ENCODE results near the gene SYNPR. TPM values are rescaled to one million over a fixed set of nuclear protein-coding genes. Genes with fewer than 3 reads are reported as not detected.
A peak's percentile ranks its signal among the peaks of the same experiment; 100 is the strongest.
"Not testable (repeated sequence)": the region's sequence is repeated elsewhere in the genome, so short reads cannot be mapped to it uniquely, and the experiment has no call there.

Gene SYNPR
- total RNA-seq, 1 donor from 2014 or later: not detected

DNA sequence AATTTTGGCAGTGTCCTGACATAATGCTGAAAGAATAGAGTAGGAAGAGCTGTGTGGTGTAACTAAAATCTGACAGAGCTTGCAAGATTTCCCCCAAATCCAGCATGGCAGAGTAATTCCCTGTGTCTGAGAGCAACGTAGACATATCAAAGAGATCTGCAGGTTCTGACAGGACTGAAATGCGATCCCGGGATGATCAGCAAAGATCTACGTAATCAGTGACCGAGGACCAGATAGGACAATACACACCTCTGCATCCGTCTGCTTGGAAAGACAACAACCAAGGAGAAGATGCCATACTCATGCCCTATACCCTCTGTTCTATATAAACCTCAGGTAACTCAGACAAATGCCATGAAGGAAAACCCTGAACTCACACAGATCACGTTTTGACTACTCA lies 26.6 kb upstream of the SYNPR start:
- no peak for DNase-seq (ENCODE audit: low read depth, low spot score)
- Mint-ChIP-seq H3K27ac (ENCODE audit: unreplicated experiment) (no peak overlapping the region), H3K4me3 (no peak overlapping the region), H3K27me3 (ENCODE audit: low read depth) (peaks cover 6% of the 10 kb centered on the region), H3K9me3 (no peaks in the 10 kb centered on the region), H3K36me3 (ENCODE audit: low read depth) (no peaks in the 10 kb centered on the region), H3K4me1 (no peaks in the 10 kb centered on the region)
- TF ChIP-seq, protein P1, sequence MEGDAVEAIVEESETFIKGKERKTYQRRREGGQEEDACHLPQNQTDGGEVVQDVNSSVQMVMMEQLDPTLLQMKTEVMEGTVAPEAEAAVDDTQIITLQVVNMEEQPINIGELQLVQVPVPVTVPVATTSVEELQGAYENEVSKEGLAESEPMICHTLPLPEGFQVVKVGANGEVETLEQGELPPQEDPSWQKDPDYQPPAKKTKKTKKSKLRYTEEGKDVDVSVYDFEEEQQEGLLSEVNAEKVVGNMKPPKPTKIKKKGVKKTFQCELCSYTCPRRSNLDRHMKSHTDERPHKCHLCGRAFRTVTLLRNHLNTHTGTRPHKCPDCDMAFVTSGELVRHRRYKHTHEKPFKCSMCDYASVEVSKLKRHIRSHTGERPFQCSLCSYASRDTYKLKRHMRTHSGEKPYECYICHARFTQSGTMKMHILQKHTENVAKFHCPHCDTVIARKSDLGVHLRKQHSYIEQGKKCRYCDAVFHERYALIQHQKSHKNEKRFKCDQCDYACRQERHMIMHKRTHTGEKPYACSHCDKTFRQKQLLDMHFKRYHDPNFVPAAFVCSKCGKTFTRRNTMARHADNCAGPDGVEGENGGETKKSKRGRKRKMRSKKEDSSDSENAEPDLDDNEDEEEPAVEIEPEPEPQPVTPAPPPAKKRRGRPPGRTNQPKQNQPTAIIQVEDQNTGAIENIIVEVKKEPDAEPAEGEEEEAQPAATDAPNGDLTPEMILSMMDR (conservative IDR thresholded peaks at IDR 0.05): no peak

DNA sequence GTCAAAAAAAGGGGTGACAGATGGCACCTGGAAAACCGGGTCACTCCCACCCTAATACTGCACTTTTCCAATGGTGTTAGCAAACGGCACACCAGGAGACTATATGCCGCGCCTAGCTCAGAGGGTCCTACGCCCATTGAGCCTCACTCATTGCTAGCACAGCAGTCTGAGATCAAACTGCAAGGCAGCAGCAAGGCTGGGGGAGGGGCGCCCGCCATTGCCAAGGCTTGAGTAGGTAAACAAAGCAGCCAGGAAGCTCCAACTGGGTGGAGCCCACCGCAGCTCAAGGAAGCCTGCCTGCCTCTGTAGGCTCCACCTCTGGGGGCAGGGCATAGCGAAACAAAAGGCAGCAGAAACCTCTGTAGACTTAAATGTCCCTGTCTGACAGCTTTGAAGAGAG lies 22.3 kb upstream of the SYNPR start:
- not testable (repeated sequence) for DNase-seq (ENCODE audit: low read depth, low spot score); H3K27ac Mint-ChIP-seq (ENCODE audit: unreplicated experiment); H3K9me3 Mint-ChIP-seq; H3K4me1 Mint-ChIP-seq; H3K4me3 Mint-ChIP-seq; H3K36me3 Mint-ChIP-seq (ENCODE audit: low read depth)
- H3K27me3 Mint-ChIP-seq (ENCODE audit: low read depth): peaks cover 11% of the 10 kb centered on the region

DNA sequence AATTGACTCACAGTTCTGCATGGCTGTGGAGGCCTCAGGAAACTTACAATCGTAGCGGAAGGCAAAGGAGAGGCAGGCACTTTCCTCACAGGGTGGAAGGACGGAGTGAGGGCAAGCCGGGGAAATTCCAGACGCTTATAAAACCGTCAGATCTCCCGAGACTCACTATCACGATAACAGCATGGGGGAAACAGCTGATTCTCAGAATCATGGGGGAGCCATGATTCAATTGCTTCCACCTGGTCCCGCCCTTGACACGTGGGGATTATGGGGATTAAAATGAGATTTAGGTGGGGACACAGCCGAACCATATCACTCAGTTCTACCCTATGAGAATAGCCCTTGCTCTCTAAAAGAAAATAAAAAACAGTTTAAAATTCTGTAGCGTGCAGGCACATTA lies 13.4 kb upstream of the SYNPR start:
- Mint-ChIP-seq H3K36me3 (ENCODE audit: low read depth) (no peaks in the 10 kb centered on the region), H3K9me3 (peaks cover 1% of the 10 kb centered on the region), H3K27ac (ENCODE audit: unreplicated experiment) (no peak overlapping the region), H3K4me1 (no peaks in the 10 kb centered on the region), H3K27me3 (ENCODE audit: low read depth) (peaks cover 5% of the 10 kb centered on the region), H3K4me3 (no peak overlapping the region)
- no peak for DNase-seq (ENCODE audit: low read depth, low spot score)
- TF ChIP-seq, protein P1 (conservative IDR thresholded peaks at IDR 0.05): no peak

DNA sequence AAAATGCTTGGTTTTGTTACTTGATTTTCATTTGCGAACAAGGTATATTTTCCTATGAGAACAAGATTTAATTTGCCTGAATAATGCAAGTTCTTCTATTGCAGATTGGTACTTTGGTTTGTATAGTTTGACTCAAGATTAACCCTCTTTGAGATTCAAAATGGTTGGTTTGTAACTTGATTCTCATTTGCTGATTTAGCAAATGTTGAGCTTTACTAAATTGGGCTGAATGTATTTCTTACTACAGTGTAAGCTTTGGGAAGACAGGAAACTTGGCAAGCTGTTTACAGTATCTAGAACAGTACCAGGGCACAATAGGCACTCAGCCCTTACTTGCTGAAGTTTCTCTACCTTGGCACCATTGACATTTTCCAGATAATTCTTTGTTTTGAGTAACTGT lies 3.7 kb upstream of the SYNPR start:
- Mint-ChIP-seq H3K27ac (ENCODE audit: unreplicated experiment) (no peak overlapping the region), H3K4me1 (peaks cover 8% of the 10 kb centered on the region), H3K27me3 (ENCODE audit: low read depth) (peaks cover 75% of the 10 kb centered on the region)

DNA sequence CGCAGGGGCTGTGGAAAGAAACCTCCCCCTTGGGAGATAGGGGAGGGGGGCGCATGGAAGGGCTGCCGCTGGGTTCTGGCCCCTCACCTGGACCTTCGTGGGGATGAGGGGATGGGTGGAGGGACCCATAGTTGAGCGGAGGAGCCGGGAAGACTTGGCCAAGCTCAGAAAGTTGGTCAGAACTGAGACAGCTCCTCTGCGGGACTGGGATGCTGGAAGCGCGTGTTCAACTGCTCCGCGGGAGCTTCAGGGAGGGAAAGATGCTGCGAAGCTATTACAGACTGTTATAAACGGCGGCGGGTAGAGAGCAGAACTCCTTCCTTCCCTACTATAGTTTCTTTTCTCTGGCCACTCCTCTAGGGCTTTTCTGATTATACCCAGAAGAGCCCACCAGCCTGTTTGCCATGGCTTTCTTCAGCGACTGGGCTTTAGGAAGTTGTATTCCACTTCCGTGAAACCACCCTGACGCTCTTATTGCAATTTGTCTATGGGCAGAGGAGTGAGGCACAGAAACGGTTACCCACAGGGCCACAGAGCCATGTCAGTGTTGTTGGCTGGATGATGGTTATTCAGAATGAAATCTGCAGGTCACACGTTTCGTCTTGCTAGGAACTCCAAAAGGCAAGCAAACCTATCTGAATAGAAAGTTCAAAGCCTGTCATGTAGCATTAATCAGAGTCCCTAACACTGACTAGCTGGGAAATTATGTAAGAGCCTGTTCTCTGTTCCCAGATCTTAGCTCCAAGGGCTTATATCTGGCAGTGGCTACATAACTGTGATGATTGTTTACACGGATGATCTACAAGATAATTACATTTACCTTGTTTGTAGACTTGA lies 1.1 kb downstream of the SYNPR start:
- no peak for DNase-seq (ENCODE audit: low read depth, low spot score)
- Mint-ChIP-seq H3K27ac (ENCODE audit: unreplicated experiment) (no peak overlapping the region), H3K9me3 (no peaks in the 10 kb centered on the region), H3K36me3 (ENCODE audit: low read depth) (no peaks in the 10 kb centered on the region), H3K27me3 (ENCODE audit: low read depth) (peaks cover 82% of the 10 kb centered on the region), H3K4me3 (peak overlapping the region; percentile 80), H3K4me1 (peaks cover 11% of the 10 kb centered on the region)
- TF ChIP-seq, protein P1 (conservative IDR thresholded peaks at IDR 0.05): no peak

More for the DNA sequence above, 3.7 kb upstream of the SYNPR start:
- TF ChIP-seq, protein P1 (conservative IDR thresholded peaks at IDR 0.05): no peak
- no peak for DNase-seq (ENCODE audit: low read depth, low spot score)
- no peaks in the 10 kb centered on the region for H3K9me3 Mint-ChIP-seq
- H3K36me3 Mint-ChIP-seq (ENCODE audit: low read depth): no peaks in the 10 kb centered on the region
- H3K4me3 Mint-ChIP-seq: no peak overlapping the region

DNA sequence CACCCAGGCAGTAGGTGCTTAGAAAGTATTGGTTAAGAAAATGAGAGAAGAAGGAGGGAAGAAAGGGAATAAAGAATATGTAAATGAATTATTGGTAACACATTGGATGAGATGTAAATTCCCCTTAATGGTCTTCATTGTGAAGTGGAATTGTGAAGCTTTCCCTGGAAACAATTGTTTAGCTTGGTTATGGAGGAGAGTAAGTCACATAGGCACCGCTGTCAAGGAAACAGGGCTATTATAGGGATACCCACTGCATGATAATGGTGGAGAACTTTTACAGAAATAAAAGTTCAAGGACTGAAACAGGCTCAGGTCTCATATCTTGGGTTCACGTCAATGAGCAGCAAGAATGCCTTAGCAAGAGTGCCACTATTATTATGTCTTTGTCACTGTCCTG lies 9.5 kb downstream of the SYNPR start:
- H3K27me3 Mint-ChIP-seq (ENCODE audit: low read depth): peaks cover 33% of the 10 kb centered on the region
- no peak overlapping the region for H3K27ac Mint-ChIP-seq (ENCODE audit: unreplicated experiment)
- no peaks in the 10 kb centered on the region for H3K36me3 Mint-ChIP-seq (ENCODE audit: low read depth)
- no peaks in the 10 kb centered on the region for H3K9me3 Mint-ChIP-seq
- DNase-seq (ENCODE audit: low read depth, low spot score): no peak
- no peaks in the 10 kb centered on the region for H3K4me1 Mint-ChIP-seq
- H3K4me3 Mint-ChIP-seq: no peak overlapping the region
- TF ChIP-seq, protein P1 (conservative IDR thresholded peaks at IDR 0.05): no peak

All from neural crest cell (in vitro differentiated cells).